Spleen (tissue), 11 donors: ENCODE data around the gene FAHD1. TPM values are rescaled to one million over a fixed set of nuclear protein-coding genes. Genes with fewer than 3 reads are reported as not detected.

ENCODE experiments used
- DNase-seq: peaks from one replicate; pipeline ENCODE4 v3.0.0-alpha.2; 2020
- H3K27ac ChIP-seq, 8 donors: fragments of 200-600 bp; sonication (generic) in 7 of 8; 1 replicate in 4 of 8; 2 replicates in 4 of 8; pipeline versions ENCODE4 v1.5.0 to v1.8.0; 2016 to 2021; ENCODE audit warnings: inconsistent platforms in 4 of 8, mild to moderate bottlenecking in 4 of 8, moderate library complexity in 1 of 8
- H3K27me3 ChIP-seq, 7 donors: fragments of 200-600 bp; sonication (generic) in 6 of 7; replicated peaks in 1 of 7; 1 replicate in 4 of 7; 2 replicates in 3 of 7; pipeline versions ENCODE4 v1.5.0 to v1.8.0; 2016 to 2021; ENCODE audit warnings: inconsistent platforms in 3 of 7, mild to moderate bottlenecking in 1 of 7
- H3K36me3 ChIP-seq, 6 donors: fragments of 200-600 bp; sonication (generic) in 5 of 6; 1 replicate in 4 of 6; 2 replicates in 2 of 6; pipeline versions ENCODE4 v1.5.0 to v1.8.0; 2016 to 2021; ENCODE audit warnings: inconsistent platforms in 2 of 6
- H3K4me1 ChIP-seq, 6 donors: fragments of 200-600 bp; sonication (generic) in 5 of 6; 1 replicate in 3 of 6; 2 replicates in 3 of 6; pipeline versions ENCODE4 v1.5.0 to v1.8.0; 2016 to 2021; ENCODE audit warnings: inconsistent platforms in 3 of 6
- H3K4me3 ChIP-seq, 8 donors: fragments of 200-600 bp; sonication (generic) in 7 of 8; 1 replicate in 4 of 8; 2 replicates in 4 of 8; pipeline versions ENCODE4 v1.5.0 to v1.8.0; 2016 to 2021; ENCODE audit warnings: inconsistent platforms in 4 of 8, mild to moderate bottlenecking in 4 of 8, moderate library complexity in 2 of 8
- H3K9me3 ChIP-seq, 8 donors: fragments of 200-600 bp; sonication (generic) in 7 of 8; 1 replicate in 4 of 8; 2 replicates in 4 of 8; pipeline versions ENCODE4 v1.5.0 to v1.8.0; 2016 to 2021; ENCODE audit warnings: inconsistent platforms in 4 of 8
- POLR2A ChIP-seq, 3 donors: fragments of 450-650 bp; IDR thresholded peaks; one replicate each; pipeline ENCODE4 v1.5.1; 2017; ENCODE audit warnings: antibody characterized with exemption in 3 of 3, mild to moderate bottlenecking in 1 of 3
- POLR2AphosphoS5 ChIP-seq, 3 donors: sonication (generic); formaldehyde crosslinking; IDR thresholded peaks; one replicate each; pipeline ENCODE4 v1.5.1; 2017; ENCODE audit warnings: antibody characterized with exemption in 3 of 3
- WGBS, 5 donors: extraction: QIAGEN DNeasy Blood & Tissue Kit in 3 of 5; methylation state at CpG; one replicate each; pipeline versions ENCODE4 v1.1.5 to v1.1.7; 2013 to 2018; 5-methylcytosine and 5-hydroxymethylcytosine counted together
- intact Hi-C: fragments of 100-400 bp; cut with DNase I; formaldehyde crosslinking; loops from one replicate; pipeline ENCODE4 v1.15.0; 2023; ENCODE audit warnings: low total_unique reads
- polyA plus RNA-seq, 3 donors: library from polyadenylated mRNA; stranded (reverse); fragments of 200-250 nt; gene quantifications; one replicate each; pipeline ENCODE4 v1.2.1, GENCODE V29; 2013
- total RNA-seq, 7 donors: library from RNA; depleted of rRNA in 3 of 7; stranded (reverse); fragments of >200 nt in 3 of 7; fragmentation: NEBNext Ultra II Directional in 4 of 7; extraction: Animal tissue kit (Norgen Biotek cat#: 25700) in 4 of 7; gene quantifications; one replicate each; pipeline versions ENCODE4 v1.1.0 to v1.2.1, GENCODE V29; 2016 to 2021
- TF ChIP-seq, protein P1 (sequence below), 11 experiments: fragments of 200-600 bp in 7 of 11; fragments of 450-650 bp in 4 of 11; sonication (generic) in 4 of 11; IDR thresholded peaks in 8 of 11; conservative IDR thresholded peaks in 3 of 11; 1 replicate in 7 of 11; 2 replicates in 4 of 11; pipeline versions ENCODE4 v1.4.0 to v1.8.0; 2016 to 2021; ENCODE audit warnings: antibody characterized with exemption in 11 of 11, inconsistent platforms in 4 of 11, mild to moderate bottlenecking in 1 of 11
- donor health status: healthy with polysubstance abuse.
- donor health status: DM: no; HTN: no; CAD: no; lungs with moderate emphysema.
- donor health status: DM: no; HTN: no; CAD: no.
- donor health status: Bipolar disorder and iron deficiency.
- donor health status: healthy.
- donor health status: DM: no; HTN: no; CAD: no.
- donor health status: DM: yes; HTN: yes; CAD: no.

Gene FAHD1
- total and polyA plus RNA-seq, 10 donors: 9.5 to 34.9 (median 16.6) TPM

DNA sequence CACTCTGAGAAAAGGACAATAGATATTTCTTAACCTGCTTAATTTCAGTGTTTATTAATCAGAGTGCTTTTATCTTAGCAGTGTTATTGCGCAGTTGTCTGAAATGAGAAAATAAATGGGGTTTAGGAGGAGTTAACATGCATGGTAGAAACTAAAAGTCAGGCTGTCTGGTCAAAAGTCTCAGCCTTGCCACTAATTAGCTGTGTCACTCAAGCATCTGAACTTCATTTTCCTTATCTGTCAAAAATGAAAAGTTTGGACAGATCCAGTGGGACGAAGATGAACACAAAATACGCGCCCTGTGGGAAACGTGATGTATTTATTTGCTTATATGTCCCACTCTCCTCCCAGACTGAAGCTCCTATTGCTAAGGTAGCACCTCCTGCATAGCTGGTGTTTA, 51.2 kb downstream of the FAHD1 start:
- H3K27me3 ChIP-seq: peaks cover 0 to 93% (median 20%) of the 10 kb centered on the region in 7 donors
- H3K9me3 ChIP-seq: no peaks in the 10 kb centered on the region
- no peak for TF ChIP-seq POLR2A (IDR thresholded peaks at IDR 0.05)
- TF ChIP-seq, protein P1, sequence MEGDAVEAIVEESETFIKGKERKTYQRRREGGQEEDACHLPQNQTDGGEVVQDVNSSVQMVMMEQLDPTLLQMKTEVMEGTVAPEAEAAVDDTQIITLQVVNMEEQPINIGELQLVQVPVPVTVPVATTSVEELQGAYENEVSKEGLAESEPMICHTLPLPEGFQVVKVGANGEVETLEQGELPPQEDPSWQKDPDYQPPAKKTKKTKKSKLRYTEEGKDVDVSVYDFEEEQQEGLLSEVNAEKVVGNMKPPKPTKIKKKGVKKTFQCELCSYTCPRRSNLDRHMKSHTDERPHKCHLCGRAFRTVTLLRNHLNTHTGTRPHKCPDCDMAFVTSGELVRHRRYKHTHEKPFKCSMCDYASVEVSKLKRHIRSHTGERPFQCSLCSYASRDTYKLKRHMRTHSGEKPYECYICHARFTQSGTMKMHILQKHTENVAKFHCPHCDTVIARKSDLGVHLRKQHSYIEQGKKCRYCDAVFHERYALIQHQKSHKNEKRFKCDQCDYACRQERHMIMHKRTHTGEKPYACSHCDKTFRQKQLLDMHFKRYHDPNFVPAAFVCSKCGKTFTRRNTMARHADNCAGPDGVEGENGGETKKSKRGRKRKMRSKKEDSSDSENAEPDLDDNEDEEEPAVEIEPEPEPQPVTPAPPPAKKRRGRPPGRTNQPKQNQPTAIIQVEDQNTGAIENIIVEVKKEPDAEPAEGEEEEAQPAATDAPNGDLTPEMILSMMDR (IDR thresholded peaks at IDR 0.05 in 8 of 11, conservative IDR thresholded peaks at IDR 0.05 in 3 of 11): no peak
- no peak for TF ChIP-seq POLR2AphosphoS5 (IDR thresholded peaks at IDR 0.05)
- H3K36me3 ChIP-seq: no peaks in the 10 kb centered on the region
- no peak overlapping the region for H3K4me3 ChIP-seq
- intact Hi-C loops: no loop called here
- DNase-seq: no peak
- H3K27ac ChIP-seq: no peak overlapping the region
- 78 to 85% (median 82%) methylated on average over 5 of the region's 5 CpGs for WGBS, 5 donors
- no peaks in the 10 kb centered on the region for H3K4me1 ChIP-seq

Other genes with a start within 250 kb of the FAHD1 start
- 10 to 100 TPM in 5 of 7 donors, 1 to 10 TPM in 2; 7.8 to 14.5 (median 12.3) TPM for gene IFT140, start 215.1 kb upstream of the FAHD1 start, total RNA-seq
- gene IFT140, start 215.1 kb upstream of the FAHD1 start, polyA plus RNA-seq: 1 to 10 TPM; 4.2 to 6.5 (median 4.3) TPM
- gene CRAMP1, start 214.8 kb upstream of the FAHD1 start, total RNA-seq: 10 to 100 TPM; 15.5 to 32.4 (median 21.6) TPM
- 10 to 100 TPM in 1 of 3 donors, 1 to 10 TPM in 2; 3.0 to 10.2 (median 3.2) TPM for gene CRAMP1, start 214.8 kb upstream of the FAHD1 start, polyA plus RNA-seq
- gene JPT2, start 148.9 kb upstream of the FAHD1 start, total RNA-seq: 10 to 100 TPM; 15.6 to 30.5 (median 22.7) TPM
- 10 to 100 TPM in 2 of 3 donors, 1 to 10 TPM in 1; 8.2 to 15.0 (median 12.9) TPM for gene JPT2, start 148.9 kb upstream of the FAHD1 start, polyA plus RNA-seq
- gene MAPK8IP3, start 121.0 kb upstream of the FAHD1 start, total RNA-seq: 100 to 1,000 TPM in 6 of 7 donors, 10 to 100 TPM in 1; 97.0 to 134 (median 126) TPM
- 100 to 1,000 TPM in 1 of 3 donors, 10 to 100 TPM in 2; 27.2 to 116 (median 57.8) TPM for gene MAPK8IP3, start 121.0 kb upstream of the FAHD1 start, polyA plus RNA-seq
- 10 to 100 TPM; 51.0 to 82.9 (median 68.4) TPM for gene NME3, start 55.7 kb upstream of the FAHD1 start, total RNA-seq
- gene NME3, start 55.7 kb upstream of the FAHD1 start, polyA plus RNA-seq: 100 to 1,000 TPM; 152 to 283 (median 256) TPM
- gene EME2, start 54.4 kb upstream of the FAHD1 start, total RNA-seq: 10 to 100 TPM; 17.8 to 41.3 (median 28.8) TPM
- 10 to 100 TPM in 2 of 3 donors, 1 to 10 TPM in 1; 5.1 to 22.4 (median 13.8) TPM for gene EME2, start 54.4 kb upstream of the FAHD1 start, polyA plus RNA-seq
- gene MRPS34, start 54.1 kb upstream of the FAHD1 start, total RNA-seq: 10 to 100 TPM; 49.9 to 66.8 (median 62.3) TPM
- 100 to 1,000 TPM; 133 to 157 (median 134) TPM for gene MRPS34, start 54.1 kb upstream of the FAHD1 start, polyA plus RNA-seq
- 100 to 1,000 TPM in 2 of 7 donors, 10 to 100 TPM in 5; 41.4 to 114 (median 65.3) TPM for gene SPSB3, start 44.6 kb upstream of the FAHD1 start, total RNA-seq
- gene SPSB3, start 44.6 kb upstream of the FAHD1 start, polyA plus RNA-seq: 100 to 1,000 TPM; 111 to 266 (median 204) TPM
- 100 to 1,000 TPM in 1 of 7 donors, 10 to 100 TPM in 6; 37.5 to 103 (median 44.6) TPM for gene NUBP2, start 44.2 kb upstream of the FAHD1 start, total RNA-seq
- gene NUBP2, start 44.2 kb upstream of the FAHD1 start, polyA plus RNA-seq: 10 to 100 TPM; 61.9 to 84.3 (median 79.3) TPM
- gene IGFALS, start 33.5 kb upstream of the FAHD1 start, total RNA-seq: under 1 TPM in 5 of 7 donors, not detected in 2; 0.21 to 0.63 (median 0.39) TPM
- under 1 TPM; 0.14 to 0.19 (median 0.17) TPM for gene IGFALS, start 33.5 kb upstream of the FAHD1 start, polyA plus RNA-seq
- 10 to 100 TPM; 42.4 to 60.4 (median 49.1) TPM for gene HAGH, start 381 bp upstream of the FAHD1 start, total RNA-seq
- 10 to 100 TPM; 33.6 to 76.6 (median 41.0) TPM for gene HAGH, start 381 bp upstream of the FAHD1 start, polyA plus RNA-seq
- not detected for gene MEIOB, start 45.0 kb downstream of the FAHD1 start, total RNA-seq
- not detected for gene MEIOB, start 45.0 kb downstream of the FAHD1 start, polyA plus RNA-seq
- gene HS3ST6, start 91.2 kb downstream of the FAHD1 start, total RNA-seq: under 1 TPM in 1 of 7 donors, not detected in 6; 0.20 TPM
- gene HS3ST6, start 91.2 kb downstream of the FAHD1 start, polyA plus RNA-seq: under 1 TPM in 1 of 3 donors, not detected in 2; 0.06 TPM
- 100 to 1,000 TPM in 2 of 7 donors, 10 to 100 TPM in 5; 32.9 to 114 (median 60.4) TPM for gene MSRB1, start 116.0 kb downstream of the FAHD1 start, total RNA-seq
- gene MSRB1, start 116.0 kb downstream of the FAHD1 start, polyA plus RNA-seq: 10 to 100 TPM; 31.1 to 62.0 (median 31.3) TPM
- not detected for gene RPL3L, start 127.5 kb downstream of the FAHD1 start, total RNA-seq
- gene RPL3L, start 127.5 kb downstream of the FAHD1 start, polyA plus RNA-seq: under 1 TPM in 1 of 3 donors, not detected in 2; 0.03 TPM
- 100 to 1,000 TPM in 3 of 7 donors, 10 to 100 TPM in 4; 69.3 to 225 (median 87.4) TPM for gene NDUFB10, start 132.3 kb downstream of the FAHD1 start, total RNA-seq
- gene NDUFB10, start 132.3 kb downstream of the FAHD1 start, polyA plus RNA-seq: 100 to 1,000 TPM; 155 to 162 (median 159) TPM
- gene RPS2, start 137.6 kb downstream of the FAHD1 start, total RNA-seq: 1,000 to 10,000 TPM; 1,930 to 2,450 (median 2,233) TPM
- 1,000 to 10,000 TPM; 3,942 to 6,006 (median 5,765) TPM for gene RPS2, start 137.6 kb downstream of the FAHD1 start, polyA plus RNA-seq
- gene RNF151, start 139.7 kb downstream of the FAHD1 start, total RNA-seq: not detected
- gene RNF151, start 139.7 kb downstream of the FAHD1 start, polyA plus RNA-seq: under 1 TPM; 0.16 to 0.26 (median 0.17) TPM
- 10 to 100 TPM; 20.6 to 33.0 (median 27.0) TPM for gene TBL3, start 144.8 kb downstream of the FAHD1 start, total RNA-seq
- 10 to 100 TPM; 40.6 to 54.2 (median 46.8) TPM for gene TBL3, start 144.8 kb downstream of the FAHD1 start, polyA plus RNA-seq
- gene NOXO1, start 154.3 kb downstream of the FAHD1 start, total RNA-seq: 1 to 10 TPM in 1 of 7 donors, under 1 TPM in 2, not detected in 4; 0.30 to 1.4 (median 0.49) TPM
- gene NOXO1, start 154.3 kb downstream of the FAHD1 start, polyA plus RNA-seq: 1 to 10 TPM in 1 of 3 donors, under 1 TPM in 2; 0.68 to 1.3 (median 0.96) TPM
- gene GFER, start 157.0 kb downstream of the FAHD1 start, total RNA-seq: 10 to 100 TPM in 6 of 7 donors, 1 to 10 TPM in 1; 9.6 to 23.3 (median 20.5) TPM
- 10 to 100 TPM; 28.5 to 36.0 (median 34.9) TPM for gene GFER, start 157.0 kb downstream of the FAHD1 start, polyA plus RNA-seq
- gene SYNGR3, start 162.8 kb downstream of the FAHD1 start, total RNA-seq: 10 to 100 TPM in 1 of 7 donors, 1 to 10 TPM in 5, under 1 TPM in 1; 0.85 to 11.4 (median 2.6) TPM
- 1 to 10 TPM; 1.8 to 3.0 (median 3.0) TPM for gene SYNGR3, start 162.8 kb downstream of the FAHD1 start, polyA plus RNA-seq
- 10 to 100 TPM; 34.6 to 56.2 (median 47.2) TPM for gene ZNF598, start 182.6 kb downstream of the FAHD1 start, total RNA-seq
- 10 to 100 TPM; 21.8 to 45.5 (median 29.0) TPM for gene ZNF598, start 182.6 kb downstream of the FAHD1 start, polyA plus RNA-seq
- gene NPW, start 192.6 kb downstream of the FAHD1 start, total RNA-seq: 1 to 10 TPM in 1 of 7 donors, under 1 TPM in 3, not detected in 3; 0.51 to 1.9 (median 0.89) TPM
- 1 to 10 TPM in 2 of 3 donors, under 1 TPM in 1; 0.30 to 2.5 (median 2.3) TPM for gene NPW, start 192.6 kb downstream of the FAHD1 start, polyA plus RNA-seq
- 100 to 1,000 TPM in 4 of 7 donors, 10 to 100 TPM in 3; 62.4 to 179 (median 126) TPM for gene NHERF2, start 199.7 kb downstream of the FAHD1 start, total RNA-seq
- 100 to 1,000 TPM in 1 of 3 donors, 10 to 100 TPM in 2; 64.6 to 218 (median 71.2) TPM for gene NHERF2, start 199.7 kb downstream of the FAHD1 start, polyA plus RNA-seq
- 10 to 100 TPM in 6 of 7 donors, 1 to 10 TPM in 1; 9.6 to 29.6 (median 20.0) TPM for gene NTHL1, start 220.6 kb downstream of the FAHD1 start, total RNA-seq
- 10 to 100 TPM; 31.3 to 52.1 (median 37.0) TPM for gene NTHL1, start 220.6 kb downstream of the FAHD1 start, polyA plus RNA-seq
- 100 to 1,000 TPM in 4 of 7 donors, 10 to 100 TPM in 3; 63.8 to 185 (median 103) TPM for gene TSC2, start 220.8 kb downstream of the FAHD1 start, total RNA-seq
- gene TSC2, start 220.8 kb downstream of the FAHD1 start, polyA plus RNA-seq: 10 to 100 TPM; 20.7 to 82.0 (median 53.3) TPM